NT2/D1 (cell line): Measurements from ENCODE around the gene DCPS.

Experiments
- SUZ12 ChIP-seq: IDR thresholded peaks from 2 replicates; pipeline ENCODE4 v1.6.1; 2011; ENCODE audit not compliant: insufficient read length, insufficient read depth; ENCODE audit errors: extremely low read depth
- YY1 ChIP-seq: IDR thresholded peaks from 2 replicates; pipeline ENCODE4 v1.6.1; 2011; ENCODE audit not compliant: insufficient read length, insufficient read depth
- ZNF274 ChIP-seq: IDR thresholded peaks from 2 replicates; pipeline ENCODE4 v1.6.1; 2011; ENCODE audit warnings: mild to moderate bottlenecking, low read depth, low read length

DNA sequence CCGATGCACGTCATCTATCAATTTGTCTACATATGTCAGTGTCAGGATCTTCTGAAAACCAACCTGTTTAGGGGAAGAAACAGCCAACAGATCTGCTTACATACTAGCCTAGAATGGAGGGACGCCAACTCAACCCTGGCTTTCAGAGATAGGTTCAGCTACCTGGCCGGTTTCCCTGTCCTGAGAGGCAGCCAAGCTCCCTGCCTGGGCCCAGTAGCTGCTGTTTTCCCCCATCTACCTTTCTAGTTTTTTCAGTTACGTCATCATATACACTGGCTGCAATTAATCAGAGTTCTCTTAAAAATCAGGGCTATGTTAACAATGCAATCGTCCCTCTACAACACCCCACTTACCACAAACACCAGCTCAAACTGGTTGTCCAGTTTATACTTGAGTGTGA is 36.2 kb upstream of the DCPS start:
- TF ChIP-seq ZNF274, result no peak
- no peak for TF ChIP-seq SUZ12
- no peak for TF ChIP-seq YY1
